Measurements from ENCODE around the gene COPS7A.
"Not testable (repeated sequence)": the region's sequence is repeated elsewhere in the genome, so short reads cannot be mapped to it uniquely, and the experiment has no call there.

Gene COPS7A

DNA sequence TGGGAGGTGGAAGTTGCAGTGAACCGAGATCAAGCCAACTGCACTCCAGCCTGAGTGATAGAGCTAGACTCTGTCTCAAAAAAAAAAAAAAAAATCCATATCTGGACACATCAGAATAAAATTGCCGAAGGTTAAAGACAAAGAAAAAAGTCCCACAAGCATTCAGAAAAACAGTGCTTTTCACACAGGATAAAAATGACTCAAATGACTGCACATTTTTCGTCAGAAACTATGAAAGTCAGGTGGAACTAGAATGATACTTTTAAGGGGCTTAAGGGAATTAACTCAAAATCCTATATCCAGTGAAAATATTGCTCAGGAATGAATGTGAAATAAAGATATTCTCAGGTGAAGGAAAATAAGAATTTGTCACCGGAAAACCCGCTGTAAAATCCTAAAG, 12.9 kb downstream of the COPS7A start:
- H3K9ac ChIP-seq (ENCODE audit: low read depth, low read length) = no peak overlapping the region
- H3K36me3 ChIP-seq (ENCODE audit: insufficient read depth, low read length) = peaks cover 4% of the 10 kb centered on the region
- H3K27me3 ChIP-seq (ENCODE audit: control insufficient read depth, insufficient read depth, low read length) = no peaks in the 10 kb centered on the region
- peaks cover 11% of the 10 kb centered on the region for H3K4me1 ChIP-seq (ENCODE audit: control insufficient read depth, insufficient read depth, low read length)
- H3K4me3 ChIP-seq (ENCODE audit: low read length) = no peak overlapping the region
- H3K4me2 ChIP-seq (ENCODE audit: low read length) = no peak overlapping the region
- no peaks in the 10 kb centered on the region for H3K9me3 ChIP-seq (replicated peaks; ENCODE audit: low read length)

DNA sequence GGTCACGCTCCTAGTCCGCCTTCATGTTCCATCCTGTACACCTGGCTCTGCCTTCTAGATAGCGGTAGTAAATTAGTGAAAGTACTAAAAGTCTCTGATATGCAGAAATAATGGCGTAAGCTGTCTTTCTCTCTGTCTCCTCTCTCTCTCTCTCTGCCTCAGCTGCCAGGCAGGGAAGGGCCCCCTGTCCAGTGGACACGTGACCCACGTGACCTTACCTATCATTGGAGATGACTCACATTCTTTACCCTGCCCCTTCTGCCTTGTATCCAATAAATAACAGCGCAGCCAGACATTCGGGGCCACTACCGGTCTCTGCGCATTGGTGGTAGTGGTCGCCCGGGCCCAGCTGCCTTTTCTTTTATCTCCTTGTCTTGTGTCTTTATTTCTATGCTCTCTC, 18.2 kb downstream of the COPS7A start:
- H3K4me1 ChIP-seq (ENCODE audit: control insufficient read depth, insufficient read depth, low read length); H3K27me3 ChIP-seq (ENCODE audit: control insufficient read depth, insufficient read depth, low read length); H3K4me2 ChIP-seq (ENCODE audit: low read length); H3K4me3 ChIP-seq (ENCODE audit: low read length); H3K9ac ChIP-seq (ENCODE audit: low read depth, low read length); H3K9me3 ChIP-seq (replicated peaks; ENCODE audit: low read length): not testable (repeated sequence)
- peaks cover 16% of the 10 kb centered on the region for H3K36me3 ChIP-seq (ENCODE audit: insufficient read depth, low read length)

DNA sequence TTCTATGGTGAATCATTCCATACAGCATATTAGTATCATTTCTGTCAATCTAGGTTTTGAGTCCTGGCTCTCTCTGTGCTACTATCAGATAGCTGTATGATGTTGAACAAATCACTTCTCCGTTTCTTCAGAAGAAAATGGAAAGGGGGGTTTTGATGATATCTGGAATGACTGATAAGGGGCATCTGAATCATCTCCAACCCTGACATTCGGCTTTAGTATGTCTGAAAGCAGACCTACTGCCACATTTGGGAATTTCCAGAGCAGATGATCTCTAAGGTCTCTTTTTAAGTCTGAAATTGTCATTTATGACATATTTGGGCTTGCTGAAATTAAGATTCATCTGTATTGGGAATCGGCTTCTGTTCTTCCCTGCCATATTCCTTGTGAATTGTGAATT, 19.0 kb downstream of the COPS7A start:
- Histone ChIP-seq H3K4me3 (ENCODE audit: low read length) (no peak overlapping the region), H3K4me1 (ENCODE audit: control insufficient read depth, insufficient read depth, low read length) (no peaks in the 10 kb centered on the region), H3K27me3 (ENCODE audit: control insufficient read depth, insufficient read depth, low read length) (no peaks in the 10 kb centered on the region), H3K36me3 (ENCODE audit: insufficient read depth, low read length) (peaks cover 24% of the 10 kb centered on the region), H3K9ac (ENCODE audit: low read depth, low read length) (no peak overlapping the region), H3K9me3 (replicated peaks; ENCODE audit: low read length) (no peaks in the 10 kb centered on the region), H3K4me2 (ENCODE audit: low read length) (no peak overlapping the region)

DNA sequence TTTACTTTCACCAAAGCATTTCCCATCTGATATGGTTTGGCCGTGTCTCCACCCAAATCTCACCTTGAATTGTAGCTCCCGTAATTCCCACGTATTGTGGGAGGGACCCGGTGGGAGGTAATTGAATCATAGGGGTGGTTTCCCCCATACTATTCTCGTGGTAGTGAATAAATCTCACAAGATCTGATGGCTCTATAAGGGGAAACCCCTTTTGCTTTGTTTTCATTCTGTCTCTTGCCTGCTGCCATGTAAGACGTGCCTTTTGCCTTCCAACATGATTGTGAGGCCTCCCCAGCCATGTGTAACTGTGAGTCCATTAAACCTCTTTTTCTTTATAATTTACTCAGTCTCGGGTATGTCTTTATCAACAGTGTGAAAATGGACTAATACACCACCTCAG, 19.5 kb downstream of the COPS7A start:
- H3K9me3 ChIP-seq (replicated peaks; ENCODE audit: low read length); H3K4me1 ChIP-seq (ENCODE audit: control insufficient read depth, insufficient read depth, low read length); H3K9ac ChIP-seq (ENCODE audit: low read depth, low read length); H3K27me3 ChIP-seq (ENCODE audit: control insufficient read depth, insufficient read depth, low read length); H3K4me3 ChIP-seq (ENCODE audit: low read length); H3K4me2 ChIP-seq (ENCODE audit: low read length): not testable (repeated sequence)
- peaks cover 28% of the 10 kb centered on the region for H3K36me3 ChIP-seq (ENCODE audit: insufficient read depth, low read length)

DNA sequence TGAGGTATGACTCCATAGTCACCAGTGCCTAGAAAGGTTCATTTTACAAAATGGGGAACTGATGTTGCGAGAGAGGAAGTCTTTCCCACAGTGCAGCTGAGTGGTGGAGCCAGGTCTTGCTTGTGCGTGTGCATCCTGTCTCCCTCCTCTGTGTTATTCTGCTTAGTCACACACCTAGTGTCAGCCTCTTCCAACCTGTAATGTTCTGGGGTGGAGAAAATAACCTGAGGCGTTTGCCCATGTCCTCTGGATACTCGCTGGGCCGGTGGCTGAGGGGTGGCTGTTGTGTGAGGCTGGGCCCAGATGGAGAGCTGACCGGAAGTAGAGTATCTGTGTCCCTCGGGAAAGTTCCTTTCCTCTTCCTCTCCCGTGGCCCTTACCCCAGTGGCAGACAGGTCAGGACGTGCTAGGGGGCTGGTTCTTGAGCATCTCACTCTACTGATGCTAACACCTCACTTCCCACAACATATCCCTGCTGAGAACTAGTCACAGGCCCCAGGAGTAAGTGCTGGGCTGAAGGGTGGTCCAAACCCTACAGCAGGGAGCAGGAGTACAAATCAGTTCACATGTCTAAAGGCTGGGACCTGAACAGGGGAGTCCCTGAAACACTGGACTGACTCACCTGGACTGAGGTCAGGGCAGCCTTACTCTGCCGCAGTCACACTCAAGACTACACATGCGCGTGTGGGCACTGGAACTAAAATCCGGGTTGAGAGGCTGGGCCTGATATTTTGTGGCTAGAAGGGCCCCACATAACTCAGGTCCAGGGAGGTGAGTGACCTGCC, 22.1 kb downstream of the COPS7A start:
- Histone ChIP-seq H3K9ac (ENCODE audit: low read depth, low read length) (no peak overlapping the region), H3K36me3 (ENCODE audit: insufficient read depth, low read length) (peaks cover 52% of the 10 kb centered on the region), H3K4me1 (ENCODE audit: control insufficient read depth, insufficient read depth, low read length) (peaks cover 4% of the 10 kb centered on the region)

DNA sequence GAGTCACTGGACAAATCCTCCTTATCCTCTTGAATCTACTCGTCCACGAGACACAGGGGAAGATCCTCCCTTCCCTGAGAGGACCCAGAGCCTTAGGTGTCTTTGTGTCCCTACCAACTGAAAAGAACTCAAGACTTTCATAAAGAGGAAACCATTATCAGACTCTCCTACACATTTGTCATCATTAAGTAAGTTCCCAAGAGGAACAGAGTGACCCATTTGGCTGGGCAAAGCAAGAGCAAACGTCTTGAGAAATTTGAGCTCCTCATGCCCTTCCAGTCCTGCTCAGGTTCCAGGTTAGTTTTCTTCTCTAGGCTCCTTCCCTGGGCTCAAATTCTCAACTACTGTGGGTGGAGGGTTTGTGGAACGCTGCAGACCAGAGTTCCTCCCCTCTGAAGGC, 23.4 kb downstream of the COPS7A start:
- Histone ChIP-seq H3K9ac (ENCODE audit: low read depth, low read length) (no peak overlapping the region), H3K4me2 (ENCODE audit: low read length) (no peak overlapping the region), H3K36me3 (ENCODE audit: insufficient read depth, low read length) (peaks cover 64% of the 10 kb centered on the region), H3K9me3 (replicated peaks; ENCODE audit: low read length) (no peaks in the 10 kb centered on the region), H3K27me3 (ENCODE audit: control insufficient read depth, insufficient read depth, low read length) (no peaks in the 10 kb centered on the region), H3K4me3 (ENCODE audit: low read length) (no peak overlapping the region), H3K4me1 (ENCODE audit: control insufficient read depth, insufficient read depth, low read length) (peaks cover 12% of the 10 kb centered on the region)

More for the DNA sequence above, 22.1 kb downstream of the COPS7A start:
- no peaks in the 10 kb centered on the region for H3K9me3 ChIP-seq (replicated peaks; ENCODE audit: low read length)
- H3K27me3 ChIP-seq (ENCODE audit: control insufficient read depth, insufficient read depth, low read length) = no peaks in the 10 kb centered on the region
- H3K4me3 ChIP-seq (ENCODE audit: low read length) = no peak overlapping the region
- H3K4me2 ChIP-seq (ENCODE audit: low read length) = no peak overlapping the region

DNA sequence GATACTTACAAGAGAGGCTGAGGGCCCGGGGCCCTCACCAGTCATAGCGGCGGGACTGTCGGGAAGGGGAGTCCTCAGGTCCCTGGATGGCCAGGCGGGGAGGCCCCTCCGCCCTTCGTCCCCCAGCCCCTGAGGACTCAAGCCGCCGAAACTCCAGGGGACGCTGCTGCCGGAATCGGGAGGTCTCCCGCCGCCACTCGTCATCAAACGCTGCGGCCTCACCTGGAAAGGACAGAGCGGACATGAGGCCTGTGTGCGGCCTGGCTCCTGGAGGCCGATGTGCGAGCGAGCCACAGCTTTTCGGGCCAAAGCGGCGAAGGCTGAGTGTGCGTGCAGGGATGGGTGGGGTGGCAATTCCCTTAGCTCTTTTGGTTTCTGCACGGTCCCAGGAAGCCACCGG, 24.9 kb downstream of the COPS7A start:
- Histone ChIP-seq H3K4me2 (ENCODE audit: low read length) (no peak overlapping the region), H3K27me3 (ENCODE audit: control insufficient read depth, insufficient read depth, low read length) (no peaks in the 10 kb centered on the region), H3K4me3 (ENCODE audit: low read length) (no peak overlapping the region), H3K36me3 (ENCODE audit: insufficient read depth, low read length) (peaks cover 64% of the 10 kb centered on the region), H3K9ac (ENCODE audit: low read depth, low read length) (no peak overlapping the region), H3K4me1 (ENCODE audit: control insufficient read depth, insufficient read depth, low read length) (peaks cover 13% of the 10 kb centered on the region), H3K9me3 (replicated peaks; ENCODE audit: low read length) (no peaks in the 10 kb centered on the region)

DNA sequence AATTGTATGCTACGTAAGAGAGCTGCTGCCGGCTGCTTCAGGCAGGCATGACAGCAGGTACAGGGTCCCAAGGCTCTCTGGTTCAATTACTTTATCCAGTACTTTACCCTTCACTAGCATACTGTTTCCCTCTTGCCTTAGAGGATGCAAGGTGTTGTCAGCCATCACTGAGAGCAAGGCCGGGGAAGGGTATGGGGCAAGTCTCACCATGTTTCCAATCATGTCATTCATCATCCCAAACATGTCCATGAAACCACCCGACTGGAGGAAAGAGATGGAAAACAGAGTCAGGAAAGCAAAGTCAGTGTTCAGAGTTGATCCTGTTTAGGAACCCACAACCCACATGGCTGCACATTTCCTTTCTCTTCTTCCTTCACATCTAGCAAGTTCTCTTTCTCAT, 26.7 kb downstream of the COPS7A start:
- no peaks in the 10 kb centered on the region for H3K27me3 ChIP-seq (ENCODE audit: control insufficient read depth, insufficient read depth, low read length)
- H3K36me3 ChIP-seq (ENCODE audit: insufficient read depth, low read length) = peaks cover 61% of the 10 kb centered on the region
- H3K4me2 ChIP-seq (ENCODE audit: low read length) = no peak overlapping the region
- H3K9me3 ChIP-seq (replicated peaks; ENCODE audit: low read length) = no peaks in the 10 kb centered on the region
- peaks cover 15% of the 10 kb centered on the region for H3K4me1 ChIP-seq (ENCODE audit: control insufficient read depth, insufficient read depth, low read length)
- H3K9ac ChIP-seq (ENCODE audit: low read depth, low read length) = peak overlapping the region; percentile 14
- no peak overlapping the region for H3K4me3 ChIP-seq (ENCODE audit: low read length)

DNA sequence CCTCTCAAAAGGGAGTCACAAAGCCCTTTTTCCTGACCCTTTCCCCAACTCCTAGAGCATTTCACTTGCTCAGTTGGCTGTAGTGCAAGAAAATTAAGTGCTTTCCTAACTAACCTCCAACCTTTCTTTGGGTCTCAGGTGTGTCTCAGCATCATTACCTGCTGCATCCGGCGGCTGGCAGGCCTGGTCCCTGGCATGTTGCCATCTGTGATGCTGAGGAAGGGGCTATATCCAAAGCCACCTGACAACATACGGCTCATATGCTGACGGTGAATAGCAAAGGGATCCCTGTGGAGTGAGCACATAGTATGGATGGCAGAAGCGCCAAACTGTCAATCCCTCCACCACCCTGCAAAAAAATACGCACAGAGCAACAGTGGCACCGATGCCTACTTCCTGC, 27.9 kb downstream of the COPS7A start:
- Histone ChIP-seq H3K4me2 (ENCODE audit: low read length) (peak overlapping the region; percentile 96), H3K4me1 (ENCODE audit: control insufficient read depth, insufficient read depth, low read length) (peaks cover 15% of the 10 kb centered on the region), H3K9me3 (replicated peaks; ENCODE audit: low read length) (no peaks in the 10 kb centered on the region), H3K27me3 (ENCODE audit: control insufficient read depth, insufficient read depth, low read length) (no peaks in the 10 kb centered on the region), H3K9ac (ENCODE audit: low read depth, low read length) (peak overlapping the region; percentile 95), H3K36me3 (ENCODE audit: insufficient read depth, low read length) (peaks cover 51% of the 10 kb centered on the region), H3K4me3 (ENCODE audit: low read length) (peak overlapping the region; percentile 96)

DNA sequence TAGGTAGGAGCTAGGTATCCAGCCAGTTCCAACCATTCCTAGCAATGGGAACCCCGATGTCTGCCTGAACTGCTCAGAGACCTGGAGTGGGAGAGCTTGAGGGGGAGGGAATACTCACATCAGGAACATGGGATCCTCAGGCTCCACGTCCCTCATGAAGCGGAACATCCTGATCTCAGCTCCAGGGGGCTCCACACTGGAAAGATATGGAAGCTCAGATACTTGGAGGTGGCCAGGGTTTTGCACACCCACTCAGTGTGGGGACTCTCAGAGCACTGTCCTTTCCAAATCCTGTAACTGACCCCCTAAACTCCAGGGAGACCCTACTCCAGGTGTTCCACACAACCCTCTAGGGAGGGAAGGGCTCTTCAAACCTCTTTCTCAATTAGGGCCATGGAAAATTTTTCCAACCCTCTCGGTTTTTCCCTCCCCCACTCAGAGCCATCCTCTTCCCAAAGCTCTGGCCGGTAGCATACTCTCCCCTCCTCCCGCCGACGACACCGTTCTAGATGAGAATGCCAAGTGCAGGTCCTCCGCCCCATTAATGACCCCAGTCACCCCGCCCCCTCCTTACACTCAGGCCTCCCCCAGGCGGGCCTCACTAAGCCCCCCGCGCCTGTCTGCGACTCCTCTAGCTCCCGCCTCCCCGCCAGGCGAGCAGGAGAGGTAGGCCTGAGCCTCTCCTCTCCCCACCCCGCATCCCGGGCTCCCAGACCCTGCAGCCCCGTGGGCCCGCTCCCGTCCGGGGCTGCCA, 28.5 kb downstream of the COPS7A start:
- peak overlapping the region; percentile 96 for H3K4me3 ChIP-seq (ENCODE audit: low read length)
- no peaks in the 10 kb centered on the region for H3K27me3 ChIP-seq (ENCODE audit: control insufficient read depth, insufficient read depth, low read length)
- peak overlapping the region; percentile 96 for H3K4me2 ChIP-seq (ENCODE audit: low read length)
- H3K4me1 ChIP-seq (ENCODE audit: control insufficient read depth, insufficient read depth, low read length) = peaks cover 15% of the 10 kb centered on the region
- peaks cover 45% of the 10 kb centered on the region for H3K36me3 ChIP-seq (ENCODE audit: insufficient read depth, low read length)
- no peaks in the 10 kb centered on the region for H3K9me3 ChIP-seq (replicated peaks; ENCODE audit: low read length)
- H3K9ac ChIP-seq (ENCODE audit: low read depth, low read length) = peak overlapping the region; percentile 95

DNA sequence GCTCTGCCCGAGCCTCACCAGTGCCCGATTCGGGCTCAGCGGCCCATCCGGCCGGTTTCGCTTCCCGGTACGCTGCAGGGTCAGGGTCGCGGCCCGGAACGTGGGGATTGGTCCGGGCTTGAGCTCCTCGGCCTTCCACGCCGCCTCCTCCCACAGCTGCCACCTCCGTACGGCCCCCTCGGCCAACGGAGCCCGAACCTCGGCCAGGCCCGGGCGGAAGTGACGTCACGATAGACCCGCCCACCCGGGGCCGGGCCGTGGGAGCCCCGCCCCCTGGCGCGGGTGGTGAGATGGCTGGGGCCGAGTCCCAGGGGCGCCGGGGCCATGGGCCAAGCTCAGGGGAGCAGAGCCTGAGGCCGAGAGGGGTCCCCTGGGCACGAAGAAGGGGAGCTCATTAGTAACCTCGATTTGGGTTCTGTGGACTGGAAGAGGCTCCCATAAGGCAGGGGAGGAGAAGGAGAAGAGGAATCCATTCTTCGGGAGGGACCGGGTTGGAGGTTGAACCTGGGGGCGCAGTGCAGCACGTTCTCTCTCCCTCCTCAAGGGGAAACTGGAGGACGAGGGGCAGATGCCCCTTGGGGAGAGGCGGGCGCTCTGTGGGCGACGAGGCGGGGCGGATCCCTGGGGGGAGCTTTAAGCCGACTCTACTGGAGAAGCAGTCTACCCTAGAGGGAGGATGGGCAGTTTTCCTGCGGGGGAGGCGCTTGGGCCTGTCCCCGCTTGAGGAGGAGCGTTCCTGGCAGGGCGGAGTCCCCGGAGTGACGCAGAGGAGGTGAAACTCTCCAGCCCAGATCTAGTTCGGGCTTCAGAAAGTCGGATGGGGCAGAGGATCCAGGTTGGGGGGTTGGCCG, 29.3 kb downstream of the COPS7A start, which contains the start of gene MLF2:
Gene MLF2 (minus strand): TSS at position 221 of the 851 bp plus-strand sequence. CDS start 807 bp downstream, outside the sequence.
- Histone ChIP-seq H3K27me3 (ENCODE audit: control insufficient read depth, insufficient read depth, low read length) (no peaks in the 10 kb centered on the region), H3K4me3 (ENCODE audit: low read length) (peak within 1 kb of the TSS; percentile 96), H3K4me1 (ENCODE audit: control insufficient read depth, insufficient read depth, low read length) (peaks cover 15% of the 10 kb centered on the region), H3K4me2 (ENCODE audit: low read length) (peak within 1 kb of the TSS; percentile 96), H3K9ac (ENCODE audit: low read depth, low read length) (peak within 1 kb of the TSS; percentile 95), H3K9me3 (replicated peaks; ENCODE audit: low read length) (no peaks in the 10 kb centered on the region), H3K36me3 (ENCODE audit: insufficient read depth, low read length) (peaks cover 37% of the 10 kb centered on the region)

Data from skeletal muscle satellite cell (primary cell).